Measurements from ENCODE around the gene FXYD2.

- TF ChIP-seq SUZ12 (IDR thresholded peaks at IDR 0.05), result no peak
- TF ChIP-seq ELF4 (IDR thresholded peaks at IDR 0.05), result no peak
- no peak for TF ChIP-seq L3MBTL2 (conservative IDR thresholded peaks at IDR 0.05)
- TF ChIP-seq FOXM1 (IDR thresholded peaks at IDR 0.05; ENCODE audit: borderline replicate concordance), result no peak
- TF ChIP-seq ZNF384 (IDR thresholded peaks at IDR 0.05), result no peak
- TF ChIP-seq PKNOX1 (IDR thresholded peaks at IDR 0.05), result no peak
- TF ChIP-seq BHLHE40 (IDR thresholded peaks at IDR 0.05; ENCODE audit: borderline replicate concordance), result no peak
Observed at GRCh38 chr11:117826190-117826570, 1.6 kb upstream of the FXYD2 start.
